ENCODE results near the gene NRXN3.

NRXN3 gene

GRCh38 chr14:78709795-78710557, 539.8 kb downstream of the NRXN3 start:
- DNase-seq (ENCODE audit: low read depth in 1 of 2, low spot score in 1 of 2), result no peak

- no peak for DNase-seq (ENCODE audit: low read depth in 1 of 2, low spot score in 1 of 2)
Measured at GRCh38 chr14:78710963-78711362, 540.8 kb downstream of the NRXN3 start.

- DNase-seq (ENCODE audit: low read depth in 1 of 2, low spot score in 1 of 2), result no peak
Measured at GRCh38 chr14:78713716-78714115, 543.5 kb downstream of the NRXN3 start.

DNA sequence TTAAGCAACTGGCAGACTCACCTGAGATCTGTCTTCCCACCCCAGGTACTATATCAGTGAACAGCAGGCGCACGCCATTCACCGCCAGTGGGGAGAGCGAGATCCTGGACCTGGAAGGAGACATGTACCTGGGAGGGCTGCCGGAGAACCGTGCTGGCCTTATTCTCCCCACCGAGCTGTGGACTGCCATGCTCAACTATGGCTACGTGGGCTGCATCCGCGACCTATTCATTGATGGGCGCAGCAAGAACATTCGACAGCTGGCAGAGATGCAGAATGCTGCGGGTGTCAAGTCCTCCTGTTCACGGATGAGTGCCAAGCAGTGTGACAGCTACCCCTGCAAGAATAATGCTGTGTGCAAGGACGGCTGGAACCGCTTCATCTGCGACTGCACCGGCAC, 544.5 kb downstream of the NRXN3 start:
- DNase-seq (ENCODE audit: low read depth in 1 of 2, low spot score in 1 of 2), result no peak

- DNase-seq (ENCODE audit: low read depth in 1 of 2, low spot score in 1 of 2), result no peak
Measured at GRCh38 chr14:78721756-78722480, 551.7 kb downstream of the NRXN3 start.

GRCh38 chr14:78725086-78725485, 554.9 kb downstream of the NRXN3 start:
- no peak for DNase-seq (ENCODE audit: low read depth in 1 of 2, low spot score in 1 of 2)

GRCh38 chr14:78737116-78737515, 566.9 kb downstream of the NRXN3 start:
- no peak for DNase-seq (ENCODE audit: low read depth in 1 of 2, low spot score in 1 of 2)

DNA sequence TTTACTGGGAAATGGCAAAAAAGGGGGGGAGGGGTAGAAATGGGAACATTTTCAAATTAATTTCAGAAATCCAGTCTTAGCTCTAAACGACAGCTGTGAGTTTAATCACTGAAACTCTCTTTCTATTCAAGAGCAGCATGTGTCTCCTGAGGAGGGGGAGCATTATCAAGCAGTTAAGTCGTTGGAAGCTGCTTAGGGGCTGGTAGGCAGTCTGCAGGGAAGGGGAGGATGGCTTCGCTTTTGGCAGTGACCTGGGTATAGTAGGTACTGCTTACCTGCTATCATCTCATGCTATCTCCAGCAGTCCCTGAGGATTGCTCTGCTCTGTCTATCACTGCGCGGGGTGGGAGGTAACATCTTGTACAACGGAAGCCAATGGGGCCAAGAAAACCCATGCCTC, 567.4 kb downstream of the NRXN3 start:
- DNase-seq (ENCODE audit: low read depth in 1 of 2, low spot score in 1 of 2), result no peak

- DNase-seq (ENCODE audit: low read depth in 1 of 2, low spot score in 1 of 2), result no peak
Measured at GRCh38 chr14:78746086-78746595, 576.0 kb downstream of the NRXN3 start.

DNA sequence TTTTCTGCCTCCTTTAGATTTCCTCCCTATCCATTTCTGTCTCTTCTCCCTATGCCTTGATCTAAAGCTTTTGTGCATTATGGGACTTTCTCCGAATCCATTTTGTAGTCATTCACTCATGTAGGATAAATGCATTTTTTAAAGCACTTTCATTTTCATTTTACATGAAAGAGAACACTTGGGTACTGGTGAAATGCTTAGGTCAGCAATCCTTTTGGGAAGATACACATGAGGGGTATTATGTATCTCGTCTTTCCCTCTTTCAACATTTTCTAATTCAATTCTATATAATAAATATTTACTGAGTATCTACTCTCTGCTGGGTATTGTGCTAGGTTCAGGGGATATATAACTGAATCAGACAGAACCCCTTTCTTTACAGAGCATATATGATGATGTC, 577.6 kb downstream of the NRXN3 start:
- DNase-seq (ENCODE audit: low read depth in 1 of 2, low spot score in 1 of 2), result no peak

- DNase-seq (ENCODE audit: low read depth in 1 of 2, low spot score in 1 of 2), result no peak
Measured at GRCh38 chr14:78752518-78753188, 582.5 kb downstream of the NRXN3 start.

DNA sequence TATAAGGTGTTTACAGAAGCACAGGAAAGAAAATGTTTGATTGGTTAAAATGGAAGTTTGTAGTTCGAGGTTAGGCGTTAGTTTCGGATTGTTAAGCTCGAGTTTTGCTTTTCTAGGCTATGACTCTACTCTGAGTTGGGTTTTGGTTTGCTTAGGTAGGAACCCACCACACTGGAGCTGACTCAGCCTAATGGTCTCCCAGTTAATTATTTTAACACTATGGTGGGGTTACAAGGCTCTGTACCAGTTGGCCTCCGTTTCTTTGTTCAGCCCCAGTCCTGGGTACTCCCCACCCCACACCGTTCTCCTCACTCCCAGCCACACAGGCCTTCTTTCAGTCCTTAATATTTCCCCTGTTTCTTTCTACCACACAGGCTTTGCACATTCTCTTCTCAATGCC, 583.9 kb downstream of the NRXN3 start:
- no peak for DNase-seq (ENCODE audit: low read depth in 1 of 2, low spot score in 1 of 2)

DNA sequence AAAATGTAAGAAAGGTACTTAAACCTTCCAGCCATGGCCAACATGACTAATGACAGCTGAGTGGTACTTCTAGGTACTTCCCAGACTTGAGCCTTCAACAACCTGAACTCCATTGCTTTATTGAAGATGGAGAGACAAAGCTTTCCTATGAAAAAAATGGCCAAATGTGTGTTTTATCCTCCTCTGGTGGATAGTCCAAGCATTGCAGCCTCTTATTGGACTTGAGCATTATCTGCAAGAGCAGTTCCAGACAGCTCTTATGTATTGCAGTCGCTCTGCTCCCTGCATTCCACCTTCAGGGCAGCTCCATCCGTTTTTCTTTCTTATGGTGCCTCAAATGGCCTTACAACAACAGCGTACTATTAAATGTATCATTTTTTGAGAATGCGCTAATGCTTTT, 588.2 kb downstream of the NRXN3 start:
- no peak for DNase-seq (ENCODE audit: low read depth in 1 of 2, low spot score in 1 of 2)

- no peak for DNase-seq (ENCODE audit: low read depth in 1 of 2, low spot score in 1 of 2)
Measured at GRCh38 chr14:78762331-78762730, 592.2 kb downstream of the NRXN3 start.

- no peak for DNase-seq (ENCODE audit: low read depth in 1 of 2, low spot score in 1 of 2)
Measured at GRCh38 chr14:78763746-78764145, 593.6 kb downstream of the NRXN3 start.

DNA sequence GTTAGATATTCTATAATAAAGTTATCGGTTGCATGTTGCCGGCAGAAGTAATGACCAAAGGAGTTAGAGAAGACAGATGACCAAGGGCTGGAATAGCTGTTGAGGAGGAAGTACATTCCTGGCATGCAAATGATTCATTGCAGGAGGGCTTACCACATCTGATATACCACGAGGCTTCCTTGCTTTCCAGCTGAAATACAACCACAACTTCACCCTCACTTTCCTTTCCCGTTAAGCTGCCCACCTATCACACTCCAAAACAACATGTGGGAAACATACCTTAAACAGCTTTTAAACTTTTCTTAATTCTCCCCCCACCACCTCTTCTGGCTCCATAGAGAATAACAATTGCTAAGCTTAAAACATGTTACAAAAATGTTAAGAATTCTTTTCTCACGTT, 594.1 kb downstream of the NRXN3 start:
- no peak for DNase-seq (ENCODE audit: low read depth in 1 of 2, low spot score in 1 of 2)

DNA sequence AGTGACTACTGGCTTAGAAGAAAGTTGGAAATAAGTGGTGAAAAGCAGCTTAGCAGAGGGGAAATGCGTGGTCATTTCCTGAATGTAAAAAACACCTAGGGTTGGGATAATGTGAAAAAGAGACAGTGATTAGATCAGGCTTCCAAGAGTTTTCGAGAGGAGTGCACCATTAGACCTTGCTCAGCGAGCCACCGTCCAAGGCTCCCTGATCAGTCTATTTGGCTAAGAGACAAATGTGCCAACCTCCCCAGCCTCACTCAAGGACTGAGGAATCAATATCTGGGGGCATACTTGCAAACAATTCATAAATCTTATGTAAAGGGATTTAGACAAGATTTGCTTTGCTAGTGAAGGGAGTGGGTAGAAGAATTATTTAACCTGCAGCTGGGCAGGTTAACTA, 594.5 kb downstream of the NRXN3 start:
- DNase-seq (ENCODE audit: low read depth in 1 of 2, low spot score in 1 of 2), result no peak

DNA sequence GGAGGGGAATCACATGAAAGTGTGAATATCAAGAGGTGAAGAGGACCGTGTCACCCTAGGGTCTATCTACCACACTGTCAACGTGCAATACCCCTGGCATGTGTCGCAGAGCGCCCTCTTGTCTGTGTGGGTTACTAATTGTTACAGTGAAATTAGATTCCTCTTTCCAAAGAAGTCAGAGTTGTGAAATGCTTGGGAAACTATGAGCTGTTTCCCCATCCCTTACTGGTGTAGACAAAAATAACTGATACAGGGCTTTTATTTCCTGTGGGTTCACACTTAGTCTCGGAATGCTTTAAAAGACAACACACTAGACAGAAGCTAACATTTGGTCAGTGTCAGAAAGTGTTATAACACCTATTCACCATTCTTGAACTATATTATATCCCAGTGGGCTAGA, 597.3 kb downstream of the NRXN3 start:
- DNase-seq (ENCODE audit: low read depth in 1 of 2, low spot score in 1 of 2), result no peak

DNA sequence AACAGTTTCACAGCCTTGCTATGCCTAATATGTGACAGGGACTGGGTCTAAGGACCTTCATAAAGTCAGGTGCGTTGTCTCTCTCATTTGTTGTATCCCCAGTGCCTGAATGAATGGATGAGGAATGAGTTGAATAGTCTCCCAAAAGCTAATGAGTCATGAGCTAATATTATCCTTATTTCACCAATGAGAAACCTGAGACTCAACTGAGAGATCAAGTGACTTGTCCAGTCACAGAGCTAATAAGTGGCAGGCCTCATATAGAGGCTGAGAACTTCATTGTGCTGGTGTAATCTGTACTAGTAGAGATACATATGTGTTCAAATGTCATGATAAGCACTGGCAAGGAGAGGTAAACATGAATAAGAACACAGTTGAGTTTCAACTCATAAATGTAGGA, 612.4 kb downstream of the NRXN3 start:
- no peak for DNase-seq (ENCODE audit: low read depth in 1 of 2, low spot score in 1 of 2)

GRCh38 chr14:78785265-78785664, 615.1 kb downstream of the NRXN3 start:
- DNase-seq (ENCODE audit: low read depth in 1 of 2, low spot score in 1 of 2), result no peak

DNA sequence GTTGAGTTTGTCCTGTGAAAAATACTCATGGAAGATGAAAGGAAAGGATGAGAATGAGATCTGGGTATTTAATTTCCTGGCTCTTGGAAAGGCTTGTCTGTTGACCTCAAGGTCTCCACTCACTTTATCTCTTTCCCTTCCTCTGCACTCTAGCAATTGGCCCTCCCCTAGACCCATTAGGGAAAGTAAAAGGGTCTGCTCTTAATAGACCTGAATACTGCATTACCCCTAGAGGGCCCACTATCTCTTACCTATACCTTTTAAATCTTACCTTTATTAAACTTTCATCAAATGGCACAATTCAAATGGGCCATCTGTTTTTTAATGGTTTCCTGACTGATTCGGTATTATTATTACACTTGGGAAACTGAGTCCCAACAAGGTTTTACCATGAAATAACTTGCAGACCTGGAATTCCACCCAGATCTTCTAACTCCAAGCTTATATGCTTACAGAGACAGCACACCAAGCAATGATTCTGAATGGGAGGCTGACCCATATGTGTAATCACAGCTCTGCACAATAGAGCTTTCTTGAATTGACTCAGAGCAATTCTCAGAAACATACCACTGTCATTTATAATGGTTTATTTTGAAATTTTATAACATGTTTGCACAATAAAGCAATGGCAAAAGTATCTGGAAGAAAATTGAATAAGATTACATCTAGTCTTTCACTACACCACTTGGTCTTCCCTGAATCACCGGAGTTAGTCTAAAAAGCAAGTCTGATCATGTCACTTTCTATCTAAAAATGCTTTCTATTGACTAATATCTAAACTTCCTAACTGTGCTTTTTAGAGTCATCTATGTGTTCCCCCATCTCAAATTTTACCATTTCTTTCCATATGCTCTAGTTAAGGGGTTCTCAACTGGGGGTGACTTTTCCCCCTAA, 618.5 kb downstream of the NRXN3 start:
- DNase-seq (ENCODE audit: low read depth in 1 of 2, low spot score in 1 of 2), result no peak

Data from stimulated activated CD4-positive, alpha-beta T cell treated with anti-CD3 and anti-CD28 coated beads, Interleukin-15, amount 100 ng/mL, for 1 hour (primary cell).